ENCODE measurements around the gene CEL. TPM values are rescaled to one million over a fixed set of nuclear protein-coding genes. Genes with fewer than 3 reads are reported as not detected.
"Not testable (repeated sequence)": the region's sequence is repeated elsewhere in the genome, so short reads cannot be mapped to it uniquely, and the experiment has no call there.

CEL gene
- total RNA-seq, 2 experiments from 2014 or later, result 0.73 to 1.3 TPM

DNA sequence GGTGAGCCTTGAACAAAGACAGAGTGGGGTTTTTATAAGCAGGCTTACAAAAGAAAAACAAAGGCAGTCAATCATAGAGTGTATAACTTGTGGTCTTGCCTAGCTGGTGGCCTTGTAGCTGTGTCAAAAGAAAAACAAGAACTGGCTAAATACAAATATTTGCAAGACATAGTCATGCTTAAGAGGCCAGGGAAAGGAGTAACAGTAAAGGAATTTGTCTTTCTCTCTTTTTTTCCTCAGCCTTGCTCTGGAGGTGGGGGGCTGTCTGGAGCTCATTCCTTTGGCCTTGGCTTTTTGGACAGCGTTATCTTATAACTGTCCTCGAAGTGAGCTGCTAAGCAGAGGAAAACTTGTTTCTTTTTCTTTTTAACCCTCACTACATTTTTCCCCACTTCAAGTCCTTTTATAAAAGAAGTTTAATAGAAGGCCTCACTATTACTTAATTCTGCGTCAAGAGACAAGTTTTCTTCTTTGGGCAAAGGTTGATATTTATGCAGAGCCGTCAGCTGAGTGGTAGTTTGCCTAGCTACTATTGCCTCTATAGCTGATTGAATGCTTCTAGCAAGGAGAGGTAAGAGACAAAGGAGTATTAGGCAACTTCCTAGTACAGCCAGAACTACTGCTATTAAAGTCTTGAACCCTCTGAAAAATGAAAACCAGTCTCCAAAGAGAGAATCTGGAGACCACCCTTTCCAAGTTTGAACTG is 14.3 kb downstream of the CEL start:
- ChIA-PET CTCF (interaction anchor here (2.7 kb wide), 1 partner anchor 68 kb away, joined by 8 read pairs; no protein-coding TSS in a partner anchor), POLR2A (interaction anchor here (0.7 kb wide), 1 partner anchor 903 kb away, joined by 7 read pairs; no protein-coding TSS in a partner anchor)

DNA sequence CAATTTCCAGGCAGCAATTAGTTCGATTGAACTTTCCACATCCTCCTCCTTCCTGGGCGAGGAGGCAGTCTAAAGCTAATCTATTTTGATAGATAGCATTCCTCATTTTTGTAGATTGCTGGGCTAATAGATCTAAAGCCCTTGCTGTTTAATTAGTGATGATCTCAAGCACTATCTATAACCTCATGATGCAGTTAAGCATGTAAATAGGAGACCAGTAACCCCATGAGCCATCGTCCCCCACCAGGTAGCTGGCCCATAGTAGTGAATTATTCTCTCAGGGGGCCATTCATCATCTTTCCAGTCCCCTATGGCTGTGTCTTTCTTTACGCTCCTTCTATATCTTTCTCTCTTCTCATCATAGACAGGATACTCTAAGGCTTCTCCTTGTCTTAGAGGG is 14.9 kb downstream of the CEL start:
- ChIA-PET CTCF (interaction anchor here (2.7 kb wide), 1 partner anchor 68 kb away, joined by 8 read pairs; no protein-coding TSS in a partner anchor), POLR2A (no interaction called here)

DNA sequence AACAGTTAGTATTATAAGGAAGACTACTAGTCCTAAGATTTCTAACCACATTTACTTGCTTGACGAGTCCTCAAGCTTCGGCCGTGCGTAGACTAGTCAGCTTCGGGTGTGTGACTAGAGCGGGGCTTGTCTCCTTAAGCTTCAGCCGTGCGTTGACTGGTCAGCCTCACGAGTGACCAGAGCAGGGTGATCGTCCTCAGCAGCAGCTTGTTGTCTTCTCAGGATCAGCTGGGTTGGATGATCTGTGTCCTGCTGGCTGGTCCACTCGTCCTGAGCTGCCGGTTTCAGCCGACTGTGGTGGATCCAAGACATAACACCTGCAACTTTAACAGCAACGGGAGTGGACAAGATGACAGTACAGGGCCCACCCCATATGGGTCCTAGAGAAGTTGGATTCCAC is 16.7 kb downstream of the CEL start:
- CTCF ChIA-PET, result interaction anchor here (1.6 kb wide), 1 partner anchor 55 kb away, joined by 3 read pairs; no protein-coding TSS in a partner anchor
- POLR2A ChIA-PET, result no interaction called here

DNA sequence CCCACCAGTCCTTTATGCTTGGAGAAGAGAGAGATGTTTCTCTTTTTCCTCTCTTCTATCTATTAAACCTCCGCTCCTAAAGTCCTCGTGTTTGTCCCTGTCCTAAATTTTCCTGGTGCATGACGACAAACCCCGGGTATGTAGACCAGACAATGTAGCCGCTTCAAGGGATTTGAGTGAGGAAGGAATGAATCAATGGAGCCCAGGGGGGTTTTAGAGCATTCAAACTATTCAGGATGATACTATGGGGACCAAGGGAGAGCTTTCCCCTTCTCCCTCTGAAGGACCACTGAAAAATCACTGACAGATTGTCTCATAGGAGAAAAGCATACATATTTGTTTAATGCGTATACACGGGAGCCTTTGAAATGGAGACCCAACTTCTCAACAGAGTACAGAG is 18.4 kb downstream of the CEL start:
- POLR2A ChIA-PET, result interaction anchor here (0.7 kb wide), 1 partner anchor 8 kb away, joined by 3 read pairs; no protein-coding TSS in a partner anchor

DNA sequence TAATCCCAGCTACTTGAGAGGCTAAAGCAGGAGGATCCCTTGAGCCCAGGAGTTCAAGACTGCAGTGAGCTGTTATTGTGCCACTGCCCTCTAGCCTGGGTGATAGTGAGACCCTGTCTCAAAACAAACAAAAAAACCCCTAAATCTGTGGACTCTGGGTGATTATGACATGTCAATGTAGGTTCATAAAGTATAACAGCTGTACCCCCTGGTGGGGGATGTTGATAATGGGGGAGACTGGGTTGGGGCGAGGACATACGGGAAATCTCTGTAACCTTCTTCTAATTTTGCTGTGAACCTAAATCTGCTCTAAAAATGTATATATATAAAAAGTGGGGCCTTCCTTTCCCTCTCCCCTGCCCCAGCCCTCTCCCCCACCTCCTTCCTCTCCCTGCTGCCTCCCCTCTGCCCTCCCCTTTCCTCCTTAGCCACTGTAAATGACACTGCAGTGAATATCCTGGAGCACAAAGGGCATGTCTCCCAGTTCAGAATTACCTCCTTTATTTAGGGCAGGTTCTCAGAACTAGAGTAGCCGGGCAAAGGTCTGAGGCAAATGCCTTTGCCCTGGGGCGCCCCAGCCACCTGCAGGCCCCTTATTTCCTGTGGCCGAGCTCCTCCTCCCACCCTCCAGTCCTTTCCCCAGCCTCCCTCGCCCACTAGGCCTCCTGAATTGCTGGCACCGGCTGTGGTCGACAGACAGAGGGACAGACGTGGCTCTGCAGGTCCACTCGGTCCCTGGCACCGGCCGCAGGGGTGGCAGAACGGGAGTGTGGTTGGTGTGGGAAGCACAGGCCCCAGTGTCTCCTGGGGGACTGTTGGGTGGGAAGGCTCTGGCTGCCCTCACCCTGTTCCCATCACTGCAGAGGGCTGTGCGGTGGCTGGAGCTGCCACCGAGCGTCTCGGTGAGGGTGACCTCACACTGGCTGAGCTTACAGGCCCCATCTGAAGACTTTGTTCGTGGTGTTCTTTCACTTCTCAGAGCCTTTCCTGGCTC is 19.3 kb downstream of the CEL start:
- POLR2A ChIA-PET, result interaction anchor here (0.7 kb wide), 1 partner anchor 9 kb away, joined by 3 read pairs; no protein-coding TSS in a partner anchor
- CTCF ChIA-PET, result not testable (repeated sequence)

More for the DNA sequence above, 18.4 kb downstream of the CEL start:
- CTCF ChIA-PET, result no interaction called here

DNA sequence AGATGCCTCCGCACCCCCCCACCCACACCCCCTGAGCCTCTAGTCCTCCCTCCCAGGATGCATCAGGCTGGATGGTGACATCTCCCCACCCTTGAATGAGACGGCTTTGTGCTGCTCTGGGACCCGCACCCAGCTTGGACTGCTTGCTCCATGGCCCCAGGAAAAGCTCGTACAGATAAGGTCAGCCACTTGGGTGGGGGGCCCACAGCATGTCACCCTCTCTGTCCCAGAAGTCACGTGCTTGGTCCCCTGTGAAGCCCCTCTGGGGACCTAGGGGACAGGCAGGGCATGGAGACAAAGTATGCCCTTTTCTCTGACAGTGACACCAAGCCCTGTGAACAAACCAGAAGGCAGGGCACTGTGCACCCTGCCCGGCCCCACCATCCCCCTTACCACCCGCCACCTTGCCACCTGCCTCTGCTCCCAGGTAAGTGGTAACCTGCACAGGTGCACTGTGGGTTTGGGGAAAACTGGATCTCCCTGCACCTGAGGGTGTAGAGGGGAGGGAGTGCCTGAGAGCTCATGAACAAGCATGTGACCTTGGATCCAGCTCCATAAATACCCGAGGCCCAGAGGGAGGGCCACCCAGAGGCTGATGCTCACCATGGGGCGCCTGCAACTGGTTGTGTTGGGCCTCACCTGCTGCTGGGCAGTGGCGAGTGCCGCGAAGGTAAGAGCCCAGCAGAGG is 20.3 kb downstream of the CEL start:
- POLR2A ChIA-PET, CTCF ChIA-PET: not testable (repeated sequence)

DNA sequence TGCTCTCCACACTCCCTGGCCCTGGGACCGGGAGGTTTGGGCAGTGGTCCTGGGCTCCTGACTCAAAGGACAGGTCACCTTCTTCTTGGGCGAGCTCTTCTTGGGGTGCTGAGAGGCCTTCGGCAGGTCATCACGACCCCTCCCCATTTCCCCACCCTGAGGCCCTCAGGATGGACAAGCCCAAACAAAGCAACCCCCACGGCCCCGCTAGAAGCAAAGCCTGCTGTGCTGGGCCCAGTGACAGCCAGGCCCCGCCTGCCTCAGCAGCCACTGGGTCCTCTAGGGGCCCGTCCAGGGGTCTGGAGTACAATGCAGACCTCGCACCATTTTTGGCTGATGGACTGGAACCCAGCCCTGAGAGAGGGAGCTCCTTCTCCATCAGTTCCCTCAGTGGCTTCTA is 21.9 kb downstream of the CEL start:
- POLR2A ChIA-PET, CTCF ChIA-PET: not testable (repeated sequence)

DNA sequence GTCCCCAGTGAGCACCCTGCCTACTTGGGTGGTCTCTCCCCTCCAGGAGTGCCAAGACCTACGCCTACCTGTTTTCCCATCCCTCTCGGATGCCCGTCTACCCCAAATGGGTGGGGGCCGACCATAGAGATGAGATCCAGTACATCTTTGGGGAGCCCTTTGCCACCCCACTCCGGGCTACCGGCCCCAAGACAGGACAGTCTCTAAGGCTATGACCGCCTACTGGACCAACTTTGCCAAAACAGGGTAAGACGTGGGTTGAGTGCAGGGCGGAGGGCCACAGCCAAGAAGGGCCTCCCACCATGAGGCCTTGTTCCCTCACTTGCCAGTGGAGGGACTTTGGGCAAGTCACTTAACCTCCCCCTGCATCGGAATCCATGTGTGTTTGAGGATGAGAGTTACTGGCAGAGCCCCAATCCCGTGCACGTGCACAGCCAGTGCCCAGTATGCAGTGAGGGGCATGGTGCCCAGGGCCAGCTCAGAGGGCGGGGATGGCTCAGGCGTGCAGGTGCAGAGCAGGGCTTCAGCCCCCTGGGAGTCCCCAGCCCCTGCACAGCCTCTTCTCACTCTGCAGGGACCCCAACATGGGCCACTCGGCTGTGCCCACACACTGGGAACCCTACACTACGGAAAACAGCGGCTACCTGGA is 24.6 kb downstream of the CEL start:
- POLR2A ChIA-PET, result not testable (repeated sequence)
- CTCF ChIA-PET, result interaction anchor here (0.6 kb wide), 1 partner anchor 112 kb away, joined by 3 read pairs; no protein-coding TSS in a partner anchor

DNA sequence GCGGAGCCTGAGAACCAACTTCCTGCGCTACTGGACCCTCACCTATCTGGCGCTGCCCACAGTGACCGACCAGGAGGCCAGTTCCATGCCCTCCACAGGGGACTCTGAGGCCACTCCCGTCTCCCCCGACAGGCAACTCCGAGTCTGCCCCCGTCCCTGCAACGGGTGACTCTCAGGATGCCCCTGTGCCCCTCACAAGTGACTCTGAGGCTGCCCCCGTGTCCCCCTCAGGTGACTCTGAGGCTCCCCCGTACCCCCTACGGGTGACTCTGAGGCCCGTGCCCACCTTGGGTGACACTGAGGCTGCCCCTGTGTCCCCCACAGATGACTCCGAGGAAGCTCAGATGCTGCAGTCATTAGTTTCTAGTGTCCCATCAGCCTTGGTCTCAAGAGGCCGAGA is 25.1 kb downstream of the CEL start:
- ChIA-PET CTCF (no interaction called here), POLR2A (no interaction called here)

DNA sequence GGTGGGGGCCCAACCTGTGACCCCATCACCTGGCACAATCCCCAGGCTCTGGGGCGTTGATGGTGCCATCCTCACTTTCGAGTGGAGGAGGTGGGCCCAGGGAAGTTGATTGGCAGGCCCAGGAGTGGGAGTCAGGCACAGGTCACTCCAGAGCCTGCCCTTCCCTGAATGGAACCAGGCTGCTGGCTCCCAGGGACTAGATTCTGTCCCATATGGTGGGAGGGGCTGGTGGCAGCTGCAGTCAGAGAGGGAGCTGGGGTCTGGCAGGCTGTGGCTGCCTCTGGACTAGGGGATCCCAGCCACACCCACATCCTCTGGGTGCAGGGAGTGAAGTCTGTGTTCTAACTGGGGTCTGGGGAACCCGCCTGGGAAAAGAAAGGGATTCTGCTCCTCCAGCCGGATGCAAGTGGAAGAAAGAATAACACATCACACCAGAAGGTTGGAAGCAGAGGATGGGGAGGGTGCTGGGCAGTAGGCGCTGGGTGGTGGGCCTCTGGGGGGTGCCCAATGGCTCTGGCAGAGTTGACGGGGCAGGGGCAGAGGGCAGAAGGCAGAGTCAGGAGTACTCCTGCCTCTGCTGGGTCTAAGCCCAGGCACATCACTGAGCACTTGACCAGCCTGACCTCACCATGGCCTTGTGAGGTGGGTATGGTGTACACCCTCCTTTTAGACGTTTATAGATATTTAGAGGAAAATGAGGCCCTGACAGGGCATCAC is 25.8 kb downstream of the CEL start:
- POLR2A ChIA-PET, result no interaction called here
- CTCF ChIA-PET, result no interaction called here

DNA sequence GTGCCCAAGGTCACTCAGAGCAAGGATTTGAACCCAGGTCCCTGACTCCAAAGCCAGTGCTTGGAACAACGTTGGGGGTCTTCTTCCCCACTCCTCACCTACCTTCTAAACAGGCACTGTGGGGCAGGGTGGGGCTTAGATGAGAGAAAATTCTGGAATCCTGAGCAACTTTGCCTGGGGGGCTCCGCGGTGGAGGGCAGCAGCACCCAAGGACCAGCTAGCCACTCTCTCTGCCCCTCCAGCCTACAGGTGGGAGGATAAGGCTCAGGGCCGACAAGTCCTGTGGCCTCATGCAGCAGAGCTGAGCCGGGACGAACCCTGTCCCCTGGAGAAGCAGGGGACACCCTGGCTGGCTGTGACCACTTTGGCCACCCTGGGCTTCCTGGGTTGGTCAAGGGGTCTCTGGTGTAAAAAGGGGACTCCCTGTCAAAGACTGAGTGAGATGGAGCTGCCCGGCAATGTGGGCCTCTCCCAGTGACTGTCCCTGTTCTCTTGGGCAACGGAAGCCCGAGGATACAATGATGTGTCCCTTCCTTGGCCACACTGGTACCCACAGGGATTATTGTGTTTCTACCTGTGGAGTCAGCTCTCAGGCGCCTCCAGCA is 26.5 kb downstream of the CEL start:
- ChIA-PET CTCF (no interaction called here), POLR2A (no interaction called here)

DNA sequence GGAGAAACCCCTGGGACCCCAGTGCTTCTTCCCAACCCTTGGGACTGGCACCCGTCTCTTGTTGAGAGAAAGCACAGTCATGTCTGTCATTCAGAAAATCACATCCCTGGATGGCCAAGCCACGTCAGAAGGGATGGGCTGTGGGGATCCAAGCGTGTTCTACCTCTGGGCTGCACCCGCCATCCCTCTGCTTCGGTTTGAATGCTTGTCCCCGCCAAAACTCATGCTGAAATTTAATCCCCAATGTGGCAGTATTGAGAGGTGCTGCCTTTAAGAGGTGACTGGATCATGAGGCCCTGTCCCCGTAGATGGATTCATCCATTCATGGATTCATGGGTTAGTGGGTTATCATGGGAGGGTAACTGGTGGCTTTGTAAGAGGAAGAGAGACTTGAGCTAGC is 27.0 kb downstream of the CEL start:
- POLR2A ChIA-PET, result interaction anchor here (0.6 kb wide), 1 partner anchor 311 kb away, joined by 5 read pairs; no protein-coding TSS in a partner anchor
- CTCF ChIA-PET, result no interaction called here

DNA sequence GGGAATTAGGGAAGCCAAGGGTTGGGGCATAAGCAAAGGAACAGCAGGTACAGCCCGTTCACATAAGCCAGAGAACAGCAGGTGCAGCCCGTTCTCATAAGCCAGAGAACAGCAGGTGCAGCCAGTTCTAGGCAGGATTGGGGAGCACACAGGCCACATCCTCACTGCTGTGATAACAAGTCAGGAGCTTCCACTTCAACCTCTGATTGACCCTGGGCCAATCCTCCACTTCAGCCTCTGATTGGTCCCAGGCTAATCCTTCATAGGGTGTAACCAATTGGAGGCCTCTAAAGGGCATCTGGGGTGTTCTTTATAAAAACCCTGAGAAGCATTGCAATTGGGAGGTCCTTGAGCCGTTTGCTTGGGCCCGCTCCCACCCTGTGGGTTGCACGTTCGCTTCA is 27.5 kb downstream of the CEL start:
- POLR2A ChIA-PET, result interaction anchor here (0.6 kb wide), 1 partner anchor 310 kb away, joined by 5 read pairs; no protein-coding TSS in a partner anchor
- CTCF ChIA-PET, result interaction anchor here (0.6 to 1.4 kb wide), 3 partner anchors 12 to 1657 kb away, joined by 3 read pairs; no protein-coding TSS in a partner anchor

DNA sequence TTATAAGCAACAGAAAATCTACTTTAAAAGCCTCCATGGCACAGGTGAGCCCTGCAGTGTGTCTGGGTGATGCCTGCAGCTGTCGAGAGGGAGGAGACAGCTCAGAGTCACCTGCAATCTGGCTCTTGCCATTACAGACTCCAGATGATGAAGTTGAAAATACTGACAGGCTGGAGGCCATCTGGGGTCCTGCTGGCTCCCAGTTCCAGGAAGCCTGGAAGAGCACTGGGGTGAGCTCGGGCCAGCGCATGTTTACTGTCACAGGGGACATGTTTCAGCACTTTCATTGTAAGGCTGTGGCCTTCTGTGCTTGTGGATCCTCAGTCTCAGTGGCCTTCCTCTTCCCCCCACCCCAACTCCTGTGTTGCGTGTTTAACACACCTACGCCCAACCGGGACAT is 28.4 kb downstream of the CEL start:
- POLR2A ChIA-PET, result no interaction called here

DNA sequence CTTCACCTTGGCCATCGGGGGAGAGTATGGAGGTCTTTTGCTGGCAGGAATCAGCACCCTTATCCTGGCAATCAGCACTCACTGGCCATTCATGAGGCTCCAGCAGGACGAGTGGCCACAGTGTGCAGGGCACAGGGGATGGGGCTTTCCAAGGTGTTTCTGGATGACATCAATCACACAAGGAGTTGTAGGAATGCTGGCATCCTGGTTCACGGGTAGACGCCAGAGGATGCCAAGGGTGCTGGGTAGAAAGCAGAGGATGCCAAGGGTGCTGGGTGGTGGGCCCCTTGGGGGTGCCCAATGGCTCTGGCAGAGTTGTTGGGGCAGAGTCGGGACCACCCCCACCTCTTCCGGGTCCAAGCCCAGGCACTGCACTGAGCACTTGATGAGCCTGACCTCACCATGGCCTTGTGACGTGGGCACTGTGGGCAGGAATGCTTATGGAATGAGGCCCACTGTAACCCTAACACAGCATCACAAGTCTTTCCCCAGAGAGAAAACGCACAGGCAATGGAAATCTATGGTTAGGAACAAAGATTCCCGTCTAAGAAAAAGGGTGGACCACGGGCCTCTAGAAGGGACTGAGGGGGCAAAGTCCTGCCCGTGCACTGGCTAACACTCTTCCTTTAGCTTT is 29.1 kb downstream of the CEL start:
- ChIA-PET POLR2A (no interaction called here), CTCF (interaction anchor here (1.4 kb wide), 1 partner anchor 10 kb away, joined by 3 read pairs; no protein-coding TSS in a partner anchor)

More for the DNA sequence above, 28.4 kb downstream of the CEL start:
- CTCF ChIA-PET, result interaction anchor here (1.2 to 1.4 kb wide), 2 partner anchors 11 to 96 kb away, joined by 3 read pairs; no protein-coding TSS in a partner anchor

DNA sequence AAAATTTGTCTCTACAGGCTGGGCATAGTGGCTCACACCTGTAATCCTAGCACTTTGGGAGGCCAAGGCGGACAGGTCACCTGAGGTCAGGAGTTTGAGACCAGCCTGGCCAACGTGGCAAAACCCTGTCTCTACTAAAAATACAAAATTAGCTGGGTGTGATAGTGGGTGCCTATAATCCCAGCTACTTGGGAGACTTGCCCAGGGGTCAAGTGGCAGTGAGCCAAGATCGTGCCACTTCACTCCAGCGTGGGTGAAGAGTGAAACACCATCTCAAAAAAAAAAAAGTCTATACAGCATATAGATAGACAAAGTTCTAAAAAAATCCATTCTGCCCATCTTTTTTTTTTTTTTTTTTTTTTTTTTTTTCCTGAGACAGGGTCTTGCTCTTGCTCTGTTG is 32.6 kb downstream of the CEL start:
- CTCF ChIA-PET, result interaction anchor here (1.1 to 27.5 kb wide), 2 partner anchors 8 to 53 kb away, joined by 3 to 300 read pairs; no protein-coding TSS in a partner anchor
- POLR2A ChIA-PET, result not testable (repeated sequence)

DNA sequence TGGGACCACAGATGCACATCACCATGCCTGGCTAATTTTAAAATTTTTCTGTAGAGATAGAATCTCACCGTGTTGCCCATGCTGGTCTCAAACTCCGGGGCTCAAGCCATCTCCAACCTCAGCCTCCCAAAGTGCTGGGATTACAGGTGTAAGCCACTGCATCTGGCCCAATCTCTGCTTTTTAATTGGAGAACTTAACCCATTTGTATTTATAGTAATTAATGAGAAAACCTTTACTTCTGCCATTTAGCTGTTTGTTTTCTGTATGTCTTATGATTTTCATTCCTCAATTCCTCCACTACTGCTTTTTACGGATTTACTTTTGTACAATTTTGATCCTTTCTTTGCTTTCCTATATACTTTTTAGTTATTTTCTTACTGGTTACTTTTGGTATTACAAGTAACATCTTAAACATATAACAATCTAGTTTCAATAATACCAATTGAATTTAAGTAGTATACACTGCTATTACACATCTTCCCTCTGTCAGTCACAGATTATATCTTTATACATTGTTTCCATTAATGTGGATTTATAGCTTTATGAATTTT is 33.1 kb downstream of the CEL start:
- ChIA-PET CTCF (interaction anchor here (27.5 kb wide), 1 partner anchor 52 kb away, joined by 300 read pairs; no protein-coding TSS in a partner anchor), POLR2A (no interaction called here)

Data from activated CD8-positive, alpha-beta memory T cell treated with anti-CD3 and anti-CD28 coated beads for 36 hours (primary cell).